ENCODE results near the gene CCDC6.

GRCh38 chr10:59809644-59809974 lies 96.7 kb downstream of the CCDC6 start:
- TF ChIP-seq POLR2A (IDR thresholded peaks at IDR 0.05) (no peak), CTCF (IDR thresholded peaks at IDR 0.05) (no peak)
